ENCODE results near the gene LIMS3. TPM values are rescaled to one million over a fixed set of nuclear protein-coding genes. Genes with fewer than 3 reads are reported as not detected.
"Not testable (repeated sequence)": the region's sequence is repeated elsewhere in the genome, so short reads cannot be mapped to it uniquely, and the experiment has no call there.

Gene LIMS3
- polyA plus RNA-seq, 3 donors: 0.53 to 6.0 (median 5.7) TPM

GRCh38 chr2:109894141-109894540, 4.3 kb upstream of the LIMS3 start:
- DNase-seq; H3K27ac ChIP-seq (ENCODE audit: low read depth in 1 of 2, low read length in 2 of 2); H3K9me3 ChIP-seq (replicated peaks in 1 of 2; ENCODE audit: control insufficient read depth in 1 of 2, insufficient read depth in 1 of 2, low read length in 2 of 2); intact Hi-C loops (cut with micrococcal nuclease); H3K4me3 ChIP-seq (replicated peaks in 1 of 3; ENCODE audit: low read depth in 2 of 3, low read length in 3 of 3); H3K9me3 Mint-ChIP-seq; H2AFZ ChIP-seq (ENCODE audit: insufficient read depth, low read depth, low read length, poor library complexity, severe bottlenecking); H3K4me3 Mint-ChIP-seq; H3K4me1 Mint-ChIP-seq; H3K9ac ChIP-seq (ENCODE audit: insufficient read depth, low read length, poor library complexity, severe bottlenecking); H4K20me1 ChIP-seq (ENCODE audit: insufficient read depth, low read length); H3K27me3 Mint-ChIP-seq (ENCODE audit: low read depth in 3 of 3); H3K79me2 ChIP-seq (ENCODE audit: insufficient read depth, low read length); H3K27me3 ChIP-seq (ENCODE audit: control insufficient read depth in 2 of 2, insufficient read depth in 2 of 2, low read length in 2 of 2); H3K4me1 ChIP-seq (ENCODE audit: control insufficient read depth in 1 of 2, insufficient read depth in 2 of 2, low read length in 2 of 2); H3K27ac Mint-ChIP-seq; H3K36me3 Mint-ChIP-seq; H3K36me3 ChIP-seq (replicated peaks in 1 of 2; ENCODE audit: control insufficient read depth in 1 of 2, insufficient read depth in 2 of 2, low read length in 2 of 2); H3K4me2 ChIP-seq (replicated peaks; ENCODE audit: extremely low read depth, low read length, poor library complexity, severe bottlenecking): not testable (repeated sequence)
- WGBS (ENCODE audit: insufficient coverage): no CpG with 5 or more reads among the region's 6 CpGs

- H3K4me3 Mint-ChIP-seq: not testable (repeated sequence)
Measured at GRCh38 chr2:109895090-109895869, 3.2 kb upstream of the LIMS3 start.

GRCh38 chr2:109896212-109896611, 2.3 kb upstream of the LIMS3 start:
- H3K27ac Mint-ChIP-seq; DNase-seq; H3K9me3 Mint-ChIP-seq; H3K4me1 Mint-ChIP-seq; H3K9ac ChIP-seq (ENCODE audit: insufficient read depth, low read length, poor library complexity, severe bottlenecking); H3K36me3 ChIP-seq (replicated peaks in 1 of 2; ENCODE audit: control insufficient read depth in 1 of 2, insufficient read depth in 2 of 2, low read length in 2 of 2); H4K20me1 ChIP-seq (ENCODE audit: insufficient read depth, low read length); H3K4me2 ChIP-seq (replicated peaks; ENCODE audit: extremely low read depth, low read length, poor library complexity, severe bottlenecking); H3K4me1 ChIP-seq (ENCODE audit: control insufficient read depth in 1 of 2, insufficient read depth in 2 of 2, low read length in 2 of 2); H2AFZ ChIP-seq (ENCODE audit: insufficient read depth, low read depth, low read length, poor library complexity, severe bottlenecking); H3K79me2 ChIP-seq (ENCODE audit: insufficient read depth, low read length); intact Hi-C loops (cut with micrococcal nuclease); H3K4me3 Mint-ChIP-seq; H3K27me3 ChIP-seq (ENCODE audit: control insufficient read depth in 2 of 2, insufficient read depth in 2 of 2, low read length in 2 of 2); H3K27me3 Mint-ChIP-seq (ENCODE audit: low read depth in 3 of 3); H3K27ac ChIP-seq (ENCODE audit: low read depth in 1 of 2, low read length in 2 of 2); H3K9me3 ChIP-seq (replicated peaks in 1 of 2; ENCODE audit: control insufficient read depth in 1 of 2, insufficient read depth in 1 of 2, low read length in 2 of 2); H3K4me3 ChIP-seq (replicated peaks in 1 of 3; ENCODE audit: low read depth in 2 of 3, low read length in 3 of 3); H3K36me3 Mint-ChIP-seq: not testable (repeated sequence)
- no CpG with 5 or more reads among the region's 4 CpGs for WGBS (ENCODE audit: insufficient coverage)

More at GRCh38 chr2:109895090-109895869, 3.2 kb upstream of the LIMS3 start:
- intact Hi-C loops (cut with micrococcal nuclease); H3K36me3 ChIP-seq (replicated peaks in 1 of 2; ENCODE audit: control insufficient read depth in 1 of 2, insufficient read depth in 2 of 2, low read length in 2 of 2); H2AFZ ChIP-seq (ENCODE audit: insufficient read depth, low read depth, low read length, poor library complexity, severe bottlenecking); H3K27ac ChIP-seq (ENCODE audit: low read depth in 1 of 2, low read length in 2 of 2); H3K4me3 ChIP-seq (replicated peaks in 1 of 3; ENCODE audit: low read depth in 2 of 3, low read length in 3 of 3); H3K4me2 ChIP-seq (replicated peaks; ENCODE audit: extremely low read depth, low read length, poor library complexity, severe bottlenecking); DNase-seq; H3K27ac Mint-ChIP-seq; H3K36me3 Mint-ChIP-seq; H4K20me1 ChIP-seq (ENCODE audit: insufficient read depth, low read length); H3K27me3 ChIP-seq (ENCODE audit: control insufficient read depth in 2 of 2, insufficient read depth in 2 of 2, low read length in 2 of 2); H3K9me3 Mint-ChIP-seq; H3K9ac ChIP-seq (ENCODE audit: insufficient read depth, low read length, poor library complexity, severe bottlenecking); H3K27me3 Mint-ChIP-seq (ENCODE audit: low read depth in 3 of 3); H3K4me1 Mint-ChIP-seq; H3K79me2 ChIP-seq (ENCODE audit: insufficient read depth, low read length); H3K4me1 ChIP-seq (ENCODE audit: control insufficient read depth in 1 of 2, insufficient read depth in 2 of 2, low read length in 2 of 2); H3K9me3 ChIP-seq (replicated peaks in 1 of 2; ENCODE audit: control insufficient read depth in 1 of 2, insufficient read depth in 1 of 2, low read length in 2 of 2): not testable (repeated sequence)
- WGBS (ENCODE audit: insufficient coverage): no CpG with 5 or more reads among the region's 3 CpGs

- H3K4me3 ChIP-seq (replicated peaks in 1 of 3; ENCODE audit: low read depth in 2 of 3, low read length in 3 of 3); H3K27ac ChIP-seq (ENCODE audit: low read depth in 1 of 2, low read length in 2 of 2); H3K4me1 Mint-ChIP-seq; H4K20me1 ChIP-seq (ENCODE audit: insufficient read depth, low read length); H3K27me3 ChIP-seq (ENCODE audit: control insufficient read depth in 2 of 2, insufficient read depth in 2 of 2, low read length in 2 of 2); H3K9me3 Mint-ChIP-seq; H3K9me3 ChIP-seq (replicated peaks in 1 of 2; ENCODE audit: control insufficient read depth in 1 of 2, insufficient read depth in 1 of 2, low read length in 2 of 2); H3K4me2 ChIP-seq (replicated peaks; ENCODE audit: extremely low read depth, low read length, poor library complexity, severe bottlenecking); H3K4me1 ChIP-seq (ENCODE audit: control insufficient read depth in 1 of 2, insufficient read depth in 2 of 2, low read length in 2 of 2); H3K79me2 ChIP-seq (ENCODE audit: insufficient read depth, low read length); H2AFZ ChIP-seq (ENCODE audit: insufficient read depth, low read depth, low read length, poor library complexity, severe bottlenecking); H3K36me3 ChIP-seq (replicated peaks in 1 of 2; ENCODE audit: control insufficient read depth in 1 of 2, insufficient read depth in 2 of 2, low read length in 2 of 2); intact Hi-C loops (cut with micrococcal nuclease); H3K36me3 Mint-ChIP-seq; H3K27me3 Mint-ChIP-seq (ENCODE audit: low read depth in 3 of 3); H3K9ac ChIP-seq (ENCODE audit: insufficient read depth, low read length, poor library complexity, severe bottlenecking); H3K27ac Mint-ChIP-seq; DNase-seq; H3K4me3 Mint-ChIP-seq: not testable (repeated sequence)
- WGBS (ENCODE audit: insufficient coverage): no CpG with 5 or more reads among the region's 8 CpGs
Measured at GRCh38 chr2:109897769-109898461, 573 bp upstream of the LIMS3 start.

Measured in CD14-positive monocyte (primary cell).